Measurements from ENCODE around the gene CDK11A.
A peak's percentile ranks its signal among the peaks of the same experiment; 100 is the strongest.
"Not testable (repeated sequence)": the region's sequence is repeated elsewhere in the genome, so short reads cannot be mapped to it uniquely, and the experiment has no call there.

The CDK11A gene

DNA sequence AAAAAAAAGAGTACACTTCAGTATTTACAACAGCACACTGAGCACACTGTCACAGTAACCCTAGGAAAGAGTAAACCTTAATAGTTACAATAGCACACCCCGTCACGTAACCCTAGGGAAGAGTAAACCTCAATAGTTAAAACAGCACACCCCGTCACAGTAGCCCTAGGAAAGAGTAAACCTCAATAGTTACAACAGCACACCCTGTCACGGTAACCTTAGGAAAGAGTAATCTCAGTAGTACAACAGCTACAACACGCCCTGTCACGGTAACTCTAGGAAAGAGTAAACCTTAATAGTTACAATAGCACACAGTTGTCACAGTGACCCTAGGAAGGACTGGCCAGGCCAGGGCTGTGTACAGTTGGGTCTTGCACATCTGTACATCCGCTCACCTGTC lies 3.0 kb downstream of the CDK11A start:
- no peak for DNase-seq (ENCODE audit: low read depth)

DNA sequence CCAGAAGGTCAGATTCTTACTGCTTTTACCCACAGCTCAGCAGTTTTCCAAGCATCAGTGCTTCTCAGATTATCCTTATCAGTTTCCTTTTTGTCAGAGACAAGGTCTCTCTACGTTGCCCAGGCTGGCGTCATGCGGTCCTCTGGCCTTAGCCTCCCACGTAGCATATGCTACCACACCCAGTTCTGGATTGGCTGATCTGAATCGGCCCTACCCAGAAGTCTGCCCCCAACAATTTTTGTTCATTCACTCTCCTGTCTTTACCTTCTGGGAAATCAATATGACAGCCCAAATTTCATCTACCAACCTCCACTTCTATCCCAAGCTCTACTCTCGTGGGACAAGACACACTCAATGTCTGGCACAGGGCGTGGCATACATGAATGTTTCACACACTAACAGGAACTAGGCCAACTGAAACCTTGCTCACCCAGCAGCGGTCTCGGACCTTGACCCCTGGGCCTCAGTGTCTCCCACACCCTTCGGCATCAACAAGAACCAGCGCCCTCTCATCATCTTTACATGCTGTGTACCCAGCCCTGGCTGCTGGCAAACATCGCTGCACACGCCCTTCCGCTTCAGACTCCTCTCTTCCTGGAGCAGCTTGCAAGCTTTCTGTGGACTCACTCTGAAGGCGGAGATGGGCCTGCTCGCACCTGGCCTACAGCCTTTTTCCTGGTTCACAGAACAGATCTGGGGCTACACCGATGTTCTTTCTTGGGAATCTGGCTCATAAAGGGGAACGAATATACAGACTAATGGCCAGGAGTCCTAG lies 8.9 kb downstream of the CDK11A start:
- DNase-seq (ENCODE audit: low read depth): not testable (repeated sequence)

- DNase-seq (ENCODE audit: low read depth): not testable (repeated sequence)
Measured at GRCh38 chr1:1707897-1708296, 16.3 kb downstream of the CDK11A start.

DNA sequence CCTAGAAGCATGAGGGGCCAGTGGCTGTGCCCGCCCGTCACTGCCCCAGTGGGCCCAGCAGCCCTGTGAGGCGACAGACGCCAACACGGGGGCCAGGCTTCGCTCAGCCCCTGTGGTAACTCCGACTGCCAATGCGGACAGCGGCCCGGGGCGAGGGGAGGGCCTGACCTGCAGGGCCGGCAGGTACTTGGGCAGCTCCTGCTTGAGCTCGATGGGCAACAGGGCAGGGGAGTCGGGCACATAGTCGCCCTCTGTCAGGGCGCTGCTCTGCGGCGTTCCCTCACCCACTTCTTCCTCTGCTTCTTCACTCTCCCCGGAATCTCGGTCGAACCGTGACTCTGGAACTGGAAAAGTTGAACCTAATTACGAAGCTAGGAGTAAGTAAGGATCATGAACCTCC lies 16.9 kb downstream of the CDK11A start:
- not testable (repeated sequence) for DNase-seq (ENCODE audit: low read depth)

- not testable (repeated sequence) for DNase-seq (ENCODE audit: low read depth)
Measured at GRCh38 chr1:1705623-1706022, 18.5 kb downstream of the CDK11A start.

DNA sequence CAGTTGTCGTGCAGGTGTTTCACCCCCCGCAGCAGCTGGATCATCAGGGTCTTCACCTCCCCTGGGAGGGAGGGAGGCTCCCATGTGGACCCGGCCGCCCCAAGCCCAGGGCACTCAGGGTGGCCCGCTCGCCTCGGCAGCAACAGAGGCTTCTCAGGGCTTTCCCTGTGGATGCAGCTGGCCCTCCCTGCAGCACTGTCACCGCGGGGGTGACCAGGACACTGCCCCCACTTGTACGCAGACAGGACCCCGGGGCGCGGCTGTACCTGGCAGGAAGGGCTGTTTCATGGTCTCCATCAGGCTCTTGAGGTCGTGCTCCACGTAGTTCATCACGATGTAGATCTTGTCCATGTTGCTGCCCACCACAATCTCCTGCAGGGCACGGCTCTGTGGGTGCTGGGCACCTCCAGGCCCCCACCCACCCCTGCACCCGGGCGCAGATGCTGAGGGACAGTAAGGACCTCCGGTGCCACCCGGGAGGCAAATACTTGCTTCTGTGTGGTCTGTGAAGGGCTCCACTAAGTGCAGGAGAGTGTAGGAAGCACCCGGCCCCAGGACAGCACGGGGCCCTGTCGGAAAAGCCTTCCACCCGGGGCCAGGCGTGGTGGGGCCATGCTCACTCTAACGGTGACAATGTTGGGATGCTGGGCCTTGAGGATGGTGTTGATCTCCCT lies 19.7 kb downstream of the CDK11A start:
- DNase-seq (ENCODE audit: low read depth): not testable (repeated sequence)

DNA sequence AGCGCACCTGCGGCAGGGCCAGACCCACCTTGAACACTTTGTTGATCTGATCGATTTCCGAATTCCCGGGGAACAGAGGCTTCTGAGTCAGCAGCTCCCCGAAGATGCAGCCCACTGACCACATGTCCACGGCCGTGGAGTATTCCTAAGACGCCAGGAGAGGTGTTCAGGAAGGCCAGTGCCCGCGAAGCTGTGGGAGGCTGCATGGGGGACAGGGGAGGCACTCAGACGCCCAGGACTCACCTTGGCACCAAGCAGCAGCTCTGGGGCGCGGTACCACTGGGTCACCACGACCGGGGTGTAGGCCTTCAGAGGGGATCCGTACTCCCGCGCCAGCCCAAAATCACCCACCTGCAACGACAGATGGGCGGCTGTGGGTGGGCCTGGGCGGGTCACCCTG lies 20.4 kb downstream of the CDK11A start:
- DNase-seq (ENCODE audit: low read depth): no peak

GRCh38 chr1:1702506-1702905 lies 21.7 kb downstream of the CDK11A start:
- DNase-seq (ENCODE audit: low read depth): not testable (repeated sequence)

DNA sequence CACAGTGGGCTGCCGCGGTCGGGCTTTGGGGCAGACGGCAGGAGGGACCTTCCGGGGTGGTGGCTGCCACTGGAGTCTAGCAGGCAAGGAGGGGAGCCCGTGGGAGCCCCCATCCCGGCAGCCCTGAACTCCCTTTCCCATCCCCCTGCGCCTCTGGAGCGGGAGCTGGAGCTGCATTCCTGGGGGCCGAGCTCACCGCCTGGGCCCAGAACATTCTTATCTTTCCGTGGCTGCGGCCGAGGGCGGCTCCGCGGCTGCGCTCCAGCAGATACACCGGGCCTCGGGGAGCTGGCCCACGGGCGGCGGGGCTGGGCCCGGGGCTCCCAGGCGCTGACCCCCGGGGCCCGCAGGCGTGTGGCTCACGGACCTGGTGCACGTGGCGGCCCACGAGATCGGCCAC lies 23.6 kb downstream of the CDK11A start:
- DNase-seq (ENCODE audit: low read depth): not testable (repeated sequence)

- not testable (repeated sequence) for DNase-seq (ENCODE audit: low read depth)
Measured at GRCh38 chr1:1700067-1700466, 24.1 kb downstream of the CDK11A start.

GRCh38 chr1:1699061-1699460 lies 25.1 kb downstream of the CDK11A start:
- not testable (repeated sequence) for DNase-seq (ENCODE audit: low read depth)

GRCh38 chr1:1697358-1698183 lies 26.6 kb downstream of the CDK11A start:
- not testable (repeated sequence) for DNase-seq (ENCODE audit: low read depth)

DNA sequence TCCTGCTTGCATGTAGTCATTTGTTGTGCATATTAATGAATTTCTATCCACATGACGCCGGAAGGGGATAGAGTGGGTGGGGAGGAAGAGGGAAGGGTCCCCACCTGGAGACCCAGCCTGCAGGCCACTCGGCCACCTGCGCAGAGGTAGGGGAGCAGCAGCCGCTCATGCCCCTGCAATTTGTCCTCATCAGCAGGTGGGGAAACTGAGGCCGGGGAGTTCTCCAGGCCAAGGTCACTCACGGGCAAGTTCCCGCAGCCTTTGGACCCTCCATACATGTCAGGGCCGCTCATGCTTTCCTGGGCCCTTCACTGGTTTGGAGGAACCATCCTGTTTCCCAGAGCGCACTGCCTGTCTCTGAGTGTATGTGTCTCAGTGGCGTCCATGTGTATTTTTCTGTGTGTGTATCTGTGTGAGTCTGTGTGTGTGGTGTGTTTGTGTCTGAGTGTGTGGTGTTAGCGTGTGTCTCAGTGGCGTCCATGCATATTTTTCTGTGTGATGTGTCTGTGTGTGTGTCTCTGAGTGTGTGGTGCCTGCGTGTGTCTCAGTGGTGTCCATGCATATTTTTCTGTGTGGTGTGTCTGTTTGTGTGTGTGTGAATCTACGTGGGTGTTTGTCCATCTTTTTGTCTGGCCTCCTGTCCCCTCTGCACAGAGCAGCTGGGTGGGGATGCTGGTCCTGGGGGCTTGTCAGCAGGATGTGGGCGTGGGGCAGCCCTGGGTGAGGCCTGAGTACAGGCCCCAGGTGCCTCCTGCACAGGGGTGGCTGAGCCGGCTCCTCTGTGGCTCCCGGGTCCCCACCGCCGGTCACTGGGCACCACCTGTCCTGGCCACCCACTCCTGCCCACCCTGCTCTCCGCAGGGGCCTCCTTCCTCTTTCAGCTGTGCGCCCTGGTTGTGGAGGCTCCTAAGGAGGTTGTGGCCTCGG lies 27.5 kb downstream of the CDK11A start:
- DNase-seq (ENCODE audit: low read depth): not testable (repeated sequence)

DNA sequence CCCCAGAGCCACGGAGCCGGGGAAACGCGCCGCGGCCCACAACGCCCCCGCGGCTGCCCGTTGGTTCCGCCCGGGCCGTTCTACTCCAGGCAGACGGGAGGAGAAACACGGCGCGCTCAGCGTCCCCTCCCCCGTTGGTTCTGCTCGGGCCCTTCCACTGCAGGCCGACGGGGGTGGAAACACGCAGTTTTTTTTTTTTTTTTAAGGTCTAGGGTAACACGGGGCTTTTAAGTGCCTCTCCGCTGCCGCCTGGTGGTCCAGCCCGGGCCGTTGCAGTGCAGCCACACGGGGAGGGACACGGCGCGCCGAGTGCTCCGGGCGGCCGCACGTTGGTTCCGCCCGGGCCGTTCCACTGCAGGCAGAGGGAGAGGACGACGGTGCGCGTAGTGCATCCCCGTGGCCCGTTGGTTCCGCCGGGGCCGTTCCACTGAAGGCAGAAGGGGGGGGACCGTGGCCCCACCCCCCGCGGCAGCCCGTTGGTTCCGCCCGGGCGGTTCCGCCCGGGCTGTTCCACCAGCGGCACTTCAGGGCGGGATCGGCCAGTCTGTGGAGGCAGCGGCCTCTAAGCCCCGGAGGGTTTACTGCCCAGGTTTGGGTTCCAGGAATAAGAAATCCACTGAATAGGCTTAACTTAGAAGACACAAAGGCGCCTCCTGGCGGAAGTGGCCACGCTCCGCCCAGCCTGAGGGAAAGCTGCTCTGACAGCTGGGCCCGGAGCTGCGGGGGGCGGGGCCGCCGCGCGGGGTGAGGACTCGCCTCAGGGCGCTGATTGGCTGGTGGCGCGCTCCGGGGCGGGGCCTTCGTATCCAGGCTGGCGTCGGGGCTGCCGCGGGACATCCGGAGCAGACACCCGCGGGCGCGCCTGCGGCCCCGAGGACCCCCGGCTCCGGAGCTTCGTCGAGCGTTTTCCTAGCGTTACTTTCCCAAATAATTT lies 31.2 kb downstream of the CDK11A start, which contains the start of gene SLC35E2B:
Gene SLC35E2B (minus strand): TSS at position 82 of the 934 bp plus-strand sequence. CDS start 16,096 bp downstream, outside the sequence.
- peak; percentile 90 for DNase-seq (ENCODE audit: low read depth)

DNA sequence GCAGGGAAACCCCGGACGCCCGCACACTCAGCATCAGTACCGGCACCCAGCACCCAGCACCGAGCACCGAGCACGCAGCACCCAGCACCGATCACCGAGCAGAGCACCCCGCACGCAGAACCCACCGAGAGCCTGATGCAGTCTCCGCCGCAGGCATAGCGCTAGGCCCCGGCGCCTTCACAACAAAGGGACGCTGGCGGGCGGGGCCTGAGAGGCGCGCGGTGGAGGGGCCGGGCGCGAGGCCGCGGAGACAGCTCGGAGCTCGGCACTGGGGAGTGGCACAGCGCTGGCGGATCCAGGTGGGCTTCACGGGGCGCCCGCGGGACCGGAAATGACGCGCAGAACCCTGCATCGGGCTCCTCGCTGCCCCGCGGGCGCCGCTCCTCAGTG lies 31.8 kb downstream of the CDK11A start:
- DNase-seq (ENCODE audit: low read depth): peak; percentile 76

DNA sequence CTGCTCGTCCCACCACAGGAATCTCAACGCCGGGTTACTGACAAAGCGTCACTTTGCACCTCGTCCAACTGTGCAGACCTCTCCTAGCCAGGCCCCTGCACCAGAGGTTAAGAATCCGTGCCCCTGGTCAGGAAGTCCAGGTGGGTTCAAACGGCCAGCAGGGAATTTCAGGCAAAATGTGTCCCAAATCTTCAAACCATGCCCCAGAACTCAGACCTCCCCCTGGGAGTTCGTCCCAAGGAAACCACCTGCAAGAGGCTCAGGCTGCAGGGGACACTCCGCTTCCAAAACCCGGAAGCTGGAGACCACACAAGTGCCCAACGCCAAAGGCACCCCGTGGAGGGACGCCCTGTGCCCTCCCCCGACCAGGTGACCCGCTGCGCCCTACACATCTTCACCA lies 32.7 kb downstream of the CDK11A start:
- DNase-seq (ENCODE audit: low read depth): not testable (repeated sequence)

GRCh38 chr1:1689526-1689925 lies 34.6 kb downstream of the CDK11A start:
- DNase-seq (ENCODE audit: low read depth): not testable (repeated sequence)

GRCh38 chr1:1687846-1688245 lies 36.3 kb downstream of the CDK11A start:
- DNase-seq (ENCODE audit: low read depth): no peak

- no peak for DNase-seq (ENCODE audit: low read depth)
Measured at GRCh38 chr1:1684031-1684681, 40.0 kb downstream of the CDK11A start.

All from activated T-cell treated with anti-CD3 and anti-CD28 coated beads for 48 hours (primary cell).